ENCODE measurements around the gene RAB5A.
"Not testable (repeated sequence)": the region's sequence is repeated elsewhere in the genome, so short reads cannot be mapped to it uniquely, and the experiment has no call there.

Gene RAB5A, protein sequence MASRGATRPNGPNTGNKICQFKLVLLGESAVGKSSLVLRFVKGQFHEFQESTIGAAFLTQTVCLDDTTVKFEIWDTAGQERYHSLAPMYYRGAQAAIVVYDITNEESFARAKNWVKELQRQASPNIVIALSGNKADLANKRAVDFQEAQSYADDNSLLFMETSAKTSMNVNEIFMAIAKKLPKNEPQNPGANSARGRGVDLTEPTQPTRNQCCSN

DNA sequence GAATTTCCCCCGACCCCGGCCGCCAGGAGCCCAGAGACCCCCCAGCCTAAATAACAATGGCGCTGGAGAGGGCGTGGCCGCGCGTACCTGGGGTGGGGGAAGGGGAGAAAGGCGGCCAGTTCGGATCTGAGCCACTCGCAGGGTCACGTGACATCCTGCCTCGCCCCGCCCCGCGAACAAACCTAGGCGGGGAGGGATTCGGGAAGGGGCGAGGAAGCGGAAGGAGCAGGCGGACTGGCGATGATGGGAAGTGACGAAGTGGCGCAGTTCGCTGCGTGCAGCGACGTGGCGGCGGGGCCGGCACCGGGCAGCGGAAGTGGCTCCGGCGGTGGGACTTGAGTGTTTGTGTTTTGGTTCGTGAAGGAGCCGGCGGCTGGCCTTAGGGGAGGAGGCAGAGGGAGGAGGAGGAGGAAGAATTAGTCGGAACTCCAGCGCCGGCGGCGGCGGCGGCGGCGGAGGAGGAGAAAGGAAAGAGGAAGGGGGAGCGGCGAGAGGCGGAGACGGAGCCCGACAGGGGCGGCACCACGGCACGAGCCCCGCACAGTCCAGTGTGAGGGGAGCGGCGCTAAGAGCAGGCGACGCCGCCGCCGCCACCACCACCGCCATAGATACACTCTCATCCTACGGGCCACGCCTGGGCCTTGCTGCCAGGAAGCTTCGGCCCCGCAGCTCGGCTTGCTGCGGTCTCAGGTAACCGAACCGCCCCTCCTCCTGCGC lies at the start of gene RAB5A:
TSS of gene RAB5A (plus strand) at position 266 of the 717 bp plus-strand sequence. CDS start 3,802 bp downstream, outside the sequence.
- peak; percentile 97 for DNase-seq (ENCODE audit: low spot score)

DNA sequence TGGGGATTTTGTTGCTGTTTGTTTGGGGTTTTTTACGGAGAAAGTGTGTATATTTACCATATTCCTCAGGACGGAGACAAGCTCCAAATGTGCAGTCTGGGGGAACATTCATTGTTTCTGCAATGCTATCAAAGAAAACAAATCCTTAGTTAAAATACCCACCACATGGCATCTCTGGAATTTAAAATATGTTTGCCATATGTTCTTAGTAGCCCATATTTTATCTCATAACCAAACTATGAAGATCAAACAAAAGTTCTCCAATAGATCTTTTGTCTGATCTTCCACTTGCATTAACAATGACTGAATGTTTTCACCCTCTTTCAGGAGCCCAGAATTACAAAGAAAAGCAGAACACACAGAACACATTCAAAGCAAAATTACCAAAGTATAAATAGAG lies 48.2 kb upstream of the RAB5A start:
- DNase-seq (ENCODE audit: low spot score), result no peak

DNA sequence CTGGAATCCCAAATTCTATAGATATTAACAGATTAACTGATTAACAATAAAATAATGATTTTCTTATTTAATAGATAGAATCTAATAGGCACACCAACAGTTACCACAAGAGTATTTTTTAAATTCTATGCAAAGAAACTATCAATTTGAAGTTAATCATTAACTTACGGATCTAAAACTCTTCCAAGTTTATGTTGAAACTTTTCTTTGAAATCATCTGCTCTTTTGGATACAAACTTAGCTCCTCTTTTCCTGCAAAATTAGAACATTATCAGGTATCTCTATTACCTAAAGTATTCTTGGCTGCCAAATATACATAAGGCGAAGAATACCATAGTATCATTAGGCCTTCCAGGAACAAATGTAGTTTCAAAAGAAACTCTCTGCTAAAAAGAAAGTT lies 47.6 kb upstream of the RAB5A start:
- no peak for DNase-seq (ENCODE audit: low spot score)

DNA sequence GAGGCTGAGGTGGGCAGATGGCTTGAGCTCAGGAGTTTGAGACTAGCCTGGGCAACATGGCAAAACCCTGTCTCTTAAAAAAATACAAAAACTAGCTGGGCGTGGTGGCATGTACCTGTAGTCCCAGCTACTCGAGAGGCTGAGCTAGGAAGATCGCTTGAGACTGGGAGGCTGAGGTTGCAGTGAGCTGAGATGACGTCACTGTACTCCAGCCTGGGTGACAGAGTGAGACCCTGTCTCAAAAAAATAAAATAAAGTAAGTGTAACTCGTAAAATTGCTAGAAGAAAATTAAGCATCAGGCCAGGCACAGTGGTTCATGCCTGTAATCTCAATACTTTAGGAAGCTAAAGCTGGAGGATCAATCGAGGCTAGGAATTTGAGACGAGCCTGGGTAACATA lies 47.1 kb upstream of the RAB5A start:
- DNase-seq (ENCODE audit: low spot score), result not testable (repeated sequence)

DNA sequence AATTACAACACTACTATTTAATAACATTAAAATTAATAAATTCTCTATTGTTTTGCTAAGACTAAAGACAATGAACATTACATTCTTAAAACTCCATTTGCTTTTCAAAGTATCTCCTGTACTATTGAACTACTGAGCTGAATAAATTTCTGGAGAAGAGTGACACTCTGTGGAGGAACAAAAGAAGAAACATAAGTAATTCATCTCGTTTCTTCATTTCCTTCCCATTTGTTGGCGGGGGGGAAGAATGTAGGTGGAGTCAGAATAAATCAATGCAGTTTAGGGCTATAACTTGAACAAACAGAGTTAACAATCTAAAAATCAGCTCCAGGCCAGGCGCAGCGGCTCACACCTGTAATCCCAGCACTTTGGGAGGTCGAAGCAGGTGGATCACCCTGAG lies 45.6 kb upstream of the RAB5A start:
- DNase-seq (ENCODE audit: low spot score), result no peak

DNA sequence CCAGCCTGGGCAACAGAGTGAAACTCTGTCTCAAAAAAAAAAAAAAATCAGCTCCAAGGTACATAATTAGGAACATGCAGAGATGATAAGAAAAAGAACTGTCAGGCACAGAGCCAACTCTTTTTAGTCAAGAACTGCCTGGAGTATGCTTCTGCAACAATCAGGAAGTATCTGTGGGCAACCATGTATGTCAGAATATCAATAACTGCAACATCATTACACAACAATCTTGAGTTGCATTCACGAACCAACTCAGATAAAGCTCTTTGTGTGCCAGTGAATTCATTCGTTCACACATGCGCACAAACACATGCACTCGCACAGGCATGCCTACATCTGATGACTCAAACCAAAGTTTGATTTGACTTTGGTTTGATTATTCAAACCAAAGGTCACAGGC lies 45.0 kb upstream of the RAB5A start:
- DNase-seq (ENCODE audit: low spot score), result no peak

DNA sequence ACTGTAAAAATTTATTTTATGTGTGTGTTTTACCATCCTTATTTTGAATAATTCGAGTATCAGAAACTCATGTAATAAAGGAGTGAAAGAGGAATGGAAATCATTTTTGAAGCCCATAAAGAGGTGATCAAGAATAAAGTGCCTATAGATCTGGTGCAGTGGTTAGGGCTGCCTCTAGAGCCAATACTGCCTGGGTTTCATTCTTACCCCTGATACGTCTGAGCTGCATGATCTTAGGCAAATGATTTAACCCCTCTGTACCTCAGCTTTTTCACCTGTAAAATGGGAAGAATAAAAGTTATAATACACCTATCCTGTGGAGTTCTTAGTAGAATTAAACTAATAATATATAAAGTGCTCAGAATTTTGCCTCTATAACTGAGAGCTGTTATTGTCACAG lies 43.2 kb upstream of the RAB5A start:
- DNase-seq (ENCODE audit: low spot score), result no peak

DNA sequence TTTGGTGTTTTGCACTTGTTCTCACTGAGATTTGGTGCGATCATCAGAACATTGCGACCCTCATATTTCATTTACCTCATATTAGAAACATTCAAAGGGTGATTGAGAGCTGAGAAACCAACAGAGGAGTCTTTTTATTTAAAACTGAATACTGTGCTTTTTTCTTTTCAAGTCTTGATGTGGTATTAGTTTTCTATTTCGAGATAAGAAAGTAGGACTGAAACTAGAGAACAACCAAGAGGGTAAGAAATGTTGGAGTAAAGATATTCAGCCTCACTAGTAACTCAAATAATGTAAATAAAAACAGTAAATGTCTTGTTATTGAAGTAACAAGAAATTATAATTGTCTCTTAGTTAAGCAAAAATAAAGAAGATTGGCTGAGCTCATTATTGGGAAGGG lies 39.4 kb upstream of the RAB5A start:
- no peak for DNase-seq (ENCODE audit: low spot score)

DNA sequence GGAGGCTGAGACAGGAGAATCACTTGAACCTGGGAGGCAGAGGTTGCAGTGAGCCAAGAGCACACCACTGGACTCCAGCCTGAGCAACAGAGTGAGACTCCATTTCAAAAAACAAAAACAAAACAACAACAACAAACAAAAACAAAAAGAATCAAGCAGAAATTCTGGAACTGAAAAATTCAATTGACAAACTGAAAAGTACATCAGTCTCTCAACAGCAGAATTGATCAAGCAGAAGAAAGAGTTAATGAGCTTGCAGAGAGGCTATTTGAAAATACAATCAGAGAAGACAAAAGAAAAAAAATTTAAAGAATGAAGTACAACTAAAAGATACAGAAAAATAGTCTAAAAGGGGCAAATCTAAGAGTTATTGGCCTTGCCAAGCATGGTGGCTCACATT lies 35.4 kb upstream of the RAB5A start:
- DNase-seq (ENCODE audit: low spot score), result no peak

DNA sequence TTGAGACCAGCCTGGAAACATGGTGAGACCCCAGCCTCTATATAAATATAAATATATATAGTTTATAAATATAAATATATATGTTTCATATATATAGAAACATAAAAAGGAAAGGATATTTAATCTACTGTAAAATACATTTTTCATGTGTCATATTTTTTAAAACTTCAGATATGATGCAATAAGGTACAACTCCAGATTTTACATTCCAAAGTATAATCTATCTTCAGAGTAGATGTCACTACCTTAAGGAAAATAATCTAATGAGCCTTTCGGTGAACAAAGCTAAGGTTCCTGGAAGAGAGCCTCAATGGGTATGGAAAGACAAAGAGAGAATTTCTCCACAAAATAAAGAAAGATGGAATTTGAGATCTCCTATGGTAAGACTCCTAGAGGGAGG lies 29.7 kb upstream of the RAB5A start:
- DNase-seq (ENCODE audit: low spot score), result no peak

DNA sequence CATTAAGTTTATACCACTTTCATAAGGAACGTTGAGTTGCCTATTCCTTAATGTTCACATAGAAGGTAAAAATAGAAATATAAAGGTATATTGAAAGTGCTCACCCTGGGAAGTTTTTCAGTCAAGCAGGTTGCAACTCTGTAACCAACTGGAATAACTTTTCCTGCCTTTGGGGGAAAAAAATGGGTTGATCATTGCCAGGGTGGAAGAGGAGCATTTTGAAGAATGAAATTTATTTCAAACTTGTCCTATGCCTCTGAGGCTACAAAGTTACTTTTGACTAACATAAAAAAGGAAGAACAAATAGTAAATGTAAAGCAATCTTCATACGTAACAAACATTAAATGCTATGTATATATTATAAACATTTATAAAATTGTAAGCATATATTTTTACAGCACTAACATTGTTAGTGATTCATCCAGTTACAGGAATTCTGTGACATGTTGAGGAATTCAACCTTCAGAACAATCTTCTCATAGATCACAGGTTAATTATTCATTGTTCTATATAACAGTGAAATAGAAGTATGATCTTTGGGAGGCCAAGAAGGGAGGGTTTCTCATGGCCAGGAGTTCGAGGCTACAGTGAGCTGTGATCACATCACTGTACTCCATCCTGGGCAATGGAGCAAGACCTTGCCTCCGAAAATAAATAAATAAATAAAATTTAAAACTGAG lies 26.4 kb upstream of the RAB5A start:
- DNase-seq (ENCODE audit: low spot score), result no peak

DNA sequence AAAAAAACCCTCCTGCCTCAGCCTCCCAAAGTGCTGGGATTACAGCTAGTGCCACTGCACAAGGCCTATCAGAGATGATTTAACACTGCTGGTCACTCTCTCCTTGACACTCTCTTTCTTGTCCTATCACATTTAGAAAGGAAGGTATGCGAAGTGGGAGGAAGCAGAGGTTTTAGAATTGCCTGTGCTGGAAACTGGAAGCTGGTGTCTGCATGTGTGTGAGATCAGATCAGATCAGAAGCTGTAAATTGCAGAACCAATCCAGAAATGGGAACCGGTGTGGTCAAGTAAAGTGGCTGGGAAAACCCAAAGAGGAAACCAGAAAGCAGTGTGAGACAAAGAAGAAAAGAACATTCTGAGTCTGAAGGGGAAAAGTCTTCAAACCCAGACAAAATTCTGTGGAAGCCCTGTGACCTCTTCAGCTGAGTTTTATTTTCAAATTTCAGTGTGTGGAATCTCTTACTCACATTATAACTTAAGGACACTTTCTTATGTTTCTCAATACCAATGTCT lies 15.7 kb upstream of the RAB5A start:
- DNase-seq (ENCODE audit: low spot score), result peak; percentile 19

DNA sequence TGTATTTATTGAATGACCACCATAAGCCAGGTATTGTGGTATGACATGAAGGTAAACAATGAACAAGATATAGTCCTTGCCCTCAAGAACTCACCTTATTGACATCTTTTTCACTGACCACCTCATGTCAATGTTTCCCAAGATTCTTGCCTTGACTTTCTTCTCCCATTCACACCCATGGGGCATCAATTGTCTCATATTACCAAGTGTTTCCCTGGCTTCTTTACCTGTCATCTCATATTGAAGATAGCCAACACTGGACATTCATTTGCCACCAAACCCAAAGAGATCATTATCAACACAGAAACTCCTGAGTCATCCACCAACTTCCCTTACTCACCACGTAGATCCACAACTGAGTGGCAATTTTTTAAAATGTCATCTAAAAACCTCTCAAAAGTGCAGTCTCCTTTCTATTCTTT lies 15.1 kb upstream of the RAB5A start:
- DNase-seq (ENCODE audit: low spot score), result no peak

DNA sequence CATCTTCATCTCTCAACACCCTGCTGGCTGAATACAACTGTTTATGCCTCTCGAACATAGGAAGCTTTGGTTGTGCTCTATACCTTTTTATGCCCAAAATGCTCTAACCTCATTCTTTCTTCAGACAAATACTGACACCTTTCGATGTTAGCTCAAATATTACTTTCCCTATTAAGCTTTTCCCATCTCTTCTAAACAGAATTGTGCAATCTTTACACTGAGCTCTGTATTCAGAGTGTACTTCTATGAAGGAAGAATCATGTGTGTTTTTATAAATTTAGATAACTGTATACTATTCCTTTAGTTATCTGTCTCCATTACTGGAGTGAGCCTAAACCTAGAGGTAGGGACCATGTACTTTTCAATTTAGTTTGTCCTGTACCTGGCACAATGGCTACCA lies 14.5 kb upstream of the RAB5A start:
- no peak for DNase-seq (ENCODE audit: low spot score)

DNA sequence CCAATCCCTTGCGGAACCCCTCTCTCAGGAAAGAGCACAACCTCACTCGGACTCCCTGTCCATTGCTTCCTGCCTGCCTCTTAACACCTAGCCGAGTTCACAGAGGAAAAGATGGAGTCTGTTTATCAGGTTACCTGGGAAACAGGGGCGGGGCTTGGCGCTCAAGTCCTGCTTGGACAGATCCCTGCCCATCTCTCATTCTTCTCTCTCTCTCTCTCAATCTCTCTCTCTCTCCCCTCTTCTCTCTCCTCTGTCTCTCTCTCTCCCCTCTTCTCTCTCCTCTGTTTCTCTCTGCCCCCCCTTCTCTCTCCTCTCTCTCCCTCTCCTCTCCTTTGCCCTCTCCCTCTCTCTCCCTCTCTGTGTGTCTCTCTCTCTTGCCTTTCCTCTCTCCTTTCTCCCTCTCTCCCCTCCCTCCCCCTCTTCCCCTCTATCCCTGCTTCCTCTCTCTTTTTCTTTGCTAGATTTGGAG lies 12.8 kb upstream of the RAB5A start, which contains the start of gene EFHB:
TSS of gene EFHB (minus strand) at position 120 of the 469 bp plus-strand sequence. CDS start 199 bp downstream, outside the sequence.
- no peak for DNase-seq (ENCODE audit: low spot score)

DNA sequence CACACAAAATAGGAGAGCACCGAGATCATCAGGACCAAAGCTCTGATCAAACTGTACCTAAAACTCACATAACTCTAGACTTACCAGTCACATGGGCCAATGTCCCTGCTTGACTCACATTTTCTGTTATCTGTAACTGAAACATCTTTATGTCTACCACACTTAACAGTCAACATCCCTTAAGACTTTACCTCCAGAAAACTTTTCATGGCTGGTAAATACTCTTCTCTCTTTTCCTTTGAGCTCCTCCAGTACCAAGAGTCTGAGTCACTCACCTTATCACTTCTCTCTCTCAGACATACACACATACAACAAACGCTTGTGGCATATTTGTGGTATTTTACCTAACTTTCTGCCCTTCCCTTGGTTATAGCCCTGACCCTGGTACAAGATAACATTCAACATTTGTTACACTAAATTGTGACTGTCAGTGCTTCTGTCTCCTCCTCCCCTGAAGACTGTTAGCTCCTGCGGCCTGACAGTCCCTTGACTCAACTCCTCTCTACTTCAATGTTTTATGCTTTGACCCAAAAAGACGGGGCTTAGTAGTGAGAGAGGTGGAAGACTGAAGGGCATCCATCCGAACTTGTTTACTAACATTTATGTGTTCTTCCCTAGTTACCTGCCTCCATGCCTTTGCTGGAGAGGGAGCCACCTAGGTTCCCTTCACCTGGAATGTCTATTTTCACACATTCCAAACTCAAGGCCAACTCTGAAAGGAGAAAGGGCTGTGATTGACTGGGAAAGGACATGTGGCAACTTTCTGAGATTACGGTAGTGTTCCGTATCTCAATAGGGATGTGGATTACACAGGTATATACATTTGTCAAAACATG lies 9.2 kb upstream of the RAB5A start:
- no peak for DNase-seq (ENCODE audit: low spot score)

DNA sequence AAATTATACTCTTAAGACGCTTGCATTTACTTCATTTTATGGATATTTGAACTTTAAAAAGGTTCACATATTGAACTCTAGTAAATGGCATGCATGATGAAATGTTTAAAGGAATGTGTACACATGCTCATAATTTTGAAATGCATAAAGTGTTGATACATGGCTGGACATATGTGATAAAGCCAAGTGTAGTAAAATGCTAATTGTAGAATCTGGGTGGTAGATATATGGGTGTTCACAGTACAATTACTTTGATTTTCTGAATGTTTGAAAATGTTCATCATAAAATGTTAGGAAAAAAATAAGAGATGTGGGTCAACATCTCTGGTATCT lies 8.6 kb upstream of the RAB5A start:
- no peak for DNase-seq (ENCODE audit: low spot score)

DNA sequence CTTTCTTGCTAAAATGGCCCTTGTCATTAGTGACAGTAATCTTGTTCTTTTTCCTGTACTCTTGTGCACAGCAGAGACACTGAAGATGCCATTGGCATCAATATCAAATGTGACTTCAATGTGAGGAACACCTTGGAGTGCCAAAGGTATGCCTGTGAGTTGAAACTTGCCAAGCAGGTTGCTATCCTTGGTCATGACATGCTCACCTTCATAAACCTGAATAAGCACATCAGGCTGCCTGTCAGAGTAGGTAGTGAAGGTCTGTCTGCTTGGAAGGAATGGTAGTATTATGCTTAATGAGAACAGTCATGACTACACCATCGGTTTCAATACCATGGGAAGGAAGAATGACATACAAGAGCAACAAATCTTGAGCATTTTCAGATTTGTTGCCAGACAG lies 6.3 kb upstream of the RAB5A start:
- DNase-seq (ENCODE audit: low spot score), result no peak

DNA sequence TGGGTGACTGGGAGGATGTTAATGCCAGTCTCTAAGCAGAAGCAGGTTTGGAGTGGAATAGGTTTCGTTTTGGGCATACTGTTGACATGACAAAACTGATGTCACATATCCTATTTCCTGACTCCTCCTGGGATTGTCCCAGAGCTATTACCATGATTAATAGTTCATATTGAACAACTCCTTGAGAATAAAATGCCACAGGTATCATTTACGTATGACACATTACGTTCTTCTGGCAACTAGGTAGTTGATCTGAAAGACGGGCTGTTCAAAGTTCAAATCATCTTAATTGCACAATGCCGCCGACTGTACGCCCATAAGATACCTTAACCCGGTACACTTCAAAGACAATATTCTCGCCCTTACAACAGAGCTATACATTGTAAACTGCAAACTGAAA lies 1.4 kb upstream of the RAB5A start:
- DNase-seq (ENCODE audit: low spot score), result no peak

DNA sequence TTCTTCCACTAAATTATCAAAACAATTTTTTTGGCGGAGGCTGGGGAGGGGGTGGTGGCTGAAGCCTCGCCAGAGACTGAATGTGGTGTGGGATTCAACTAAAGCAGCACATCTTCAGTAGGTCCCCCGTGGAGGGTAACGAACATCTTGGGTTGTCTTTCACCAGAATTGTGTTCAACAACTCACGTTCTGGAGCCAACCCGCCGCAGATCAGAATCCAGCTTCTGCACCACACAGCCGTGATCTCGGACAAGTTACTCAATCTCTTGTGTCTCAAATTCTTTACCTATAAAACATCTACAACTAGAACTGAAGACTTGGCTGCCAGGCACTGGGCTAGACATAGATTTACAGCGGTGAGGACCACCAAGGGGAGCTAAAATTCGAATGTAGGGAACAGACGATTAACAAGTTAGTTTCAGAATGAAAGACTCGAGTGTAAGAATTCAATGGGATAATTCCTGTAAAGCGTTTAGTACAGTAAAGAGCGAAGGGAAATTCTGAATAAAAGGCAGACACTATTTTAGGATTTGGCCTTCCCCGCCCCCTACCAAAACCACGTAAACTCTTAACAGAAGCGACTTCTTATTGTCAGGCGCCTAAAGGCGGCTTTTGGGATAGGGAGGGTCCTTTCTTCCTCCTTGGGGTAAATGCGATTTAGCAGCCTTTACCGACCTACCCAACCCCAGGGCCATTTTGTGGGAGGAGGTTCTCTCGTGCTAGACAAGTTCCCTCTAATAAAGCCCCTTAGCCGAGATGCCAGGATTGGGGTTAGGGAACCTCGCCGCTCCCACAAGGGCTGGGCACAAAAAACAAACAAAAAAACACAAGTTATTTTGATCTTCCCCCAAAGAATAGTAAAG lies 697 bp upstream of the RAB5A start:
- DNase-seq (ENCODE audit: low spot score), result no peak

DNA sequence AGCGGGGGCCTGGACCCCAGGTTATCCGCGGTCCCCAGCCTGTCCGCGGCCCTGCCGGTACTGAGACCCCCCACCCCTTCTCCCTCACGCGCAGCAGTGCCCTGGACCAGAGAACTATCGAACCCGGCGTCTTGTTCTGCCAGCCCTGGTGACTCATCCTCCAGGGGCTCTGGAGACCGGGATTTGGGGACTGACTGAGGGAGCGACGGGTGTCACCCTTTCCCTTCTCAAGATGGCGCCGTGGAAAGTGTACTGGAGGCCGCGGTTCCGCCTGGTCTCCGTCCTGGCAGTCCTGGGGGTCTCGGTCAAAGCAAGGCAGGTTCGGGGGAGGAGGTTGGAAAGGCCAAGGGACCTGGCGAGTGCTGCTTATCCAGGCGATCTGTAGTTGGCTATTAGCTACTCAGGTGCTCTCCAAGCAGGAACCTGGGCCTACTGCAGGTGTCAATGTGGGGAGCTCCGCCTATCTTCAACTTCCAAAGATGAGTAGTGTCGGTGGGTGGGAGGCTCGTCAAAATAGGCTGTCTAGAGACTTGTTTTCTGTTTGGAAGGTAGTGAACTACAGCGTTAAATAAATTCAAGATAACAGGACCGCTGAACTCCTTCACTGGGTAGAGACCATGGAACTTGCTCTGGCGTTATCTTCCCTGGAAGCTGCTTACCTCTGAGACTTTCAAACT lies 790 bp downstream of the RAB5A start:
- DNase-seq (ENCODE audit: low spot score), result peak; percentile 34
